ENCODE measurements around the gene TMEM59.

- TF ChIP-seq, protein P1, sequence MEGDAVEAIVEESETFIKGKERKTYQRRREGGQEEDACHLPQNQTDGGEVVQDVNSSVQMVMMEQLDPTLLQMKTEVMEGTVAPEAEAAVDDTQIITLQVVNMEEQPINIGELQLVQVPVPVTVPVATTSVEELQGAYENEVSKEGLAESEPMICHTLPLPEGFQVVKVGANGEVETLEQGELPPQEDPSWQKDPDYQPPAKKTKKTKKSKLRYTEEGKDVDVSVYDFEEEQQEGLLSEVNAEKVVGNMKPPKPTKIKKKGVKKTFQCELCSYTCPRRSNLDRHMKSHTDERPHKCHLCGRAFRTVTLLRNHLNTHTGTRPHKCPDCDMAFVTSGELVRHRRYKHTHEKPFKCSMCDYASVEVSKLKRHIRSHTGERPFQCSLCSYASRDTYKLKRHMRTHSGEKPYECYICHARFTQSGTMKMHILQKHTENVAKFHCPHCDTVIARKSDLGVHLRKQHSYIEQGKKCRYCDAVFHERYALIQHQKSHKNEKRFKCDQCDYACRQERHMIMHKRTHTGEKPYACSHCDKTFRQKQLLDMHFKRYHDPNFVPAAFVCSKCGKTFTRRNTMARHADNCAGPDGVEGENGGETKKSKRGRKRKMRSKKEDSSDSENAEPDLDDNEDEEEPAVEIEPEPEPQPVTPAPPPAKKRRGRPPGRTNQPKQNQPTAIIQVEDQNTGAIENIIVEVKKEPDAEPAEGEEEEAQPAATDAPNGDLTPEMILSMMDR (conservative IDR thresholded peaks at IDR 0.05; ENCODE audit: low read length): no peak
- no peak for TF ChIP-seq EZH2phosphoT487 (IDR thresholded peaks at IDR 0.05; ENCODE audit: borderline replicate concordance, low read depth, low read length)
Observed at GRCh38 chr1:54008876-54009275, 44.1 kb downstream of the TMEM59 start.
